ENCODE results near the gene CCHCR1.

CCHCR1 gene

GRCh38 chr6:31174378-31174777 lies 16.8 kb upstream of the CCHCR1 start:
- TF ChIP-seq ZFP30 (CRISPR knock-in tag; IDR thresholded peaks at IDR 0.05) (no peak), PATZ1 (CRISPR knock-in tag; IDR thresholded peaks at IDR 0.05; ENCODE audit: borderline replicate concordance) (no peak), ISL1 (CRISPR knock-in tag; IDR thresholded peaks at IDR 0.05) (no peak), ZC3H10 (CRISPR knock-in tag; IDR thresholded peaks at IDR 0.05) (no peak), ZFP3 (CRISPR knock-in tag; IDR thresholded peaks at IDR 0.05) (no peak), RARB (CRISPR knock-in tag; IDR thresholded peaks at IDR 0.05) (no peak), TOX (CRISPR knock-in tag; IDR thresholded peaks at IDR 0.05; ENCODE audit: borderline replicate concordance) (no peak)

GRCh38 chr6:31173406-31173805 lies 15.8 kb upstream of the CCHCR1 start:
- TF ChIP-seq ZNF70 (CRISPR knock-in tag; IDR thresholded peaks at IDR 0.05) (no peak), RARB (CRISPR knock-in tag; IDR thresholded peaks at IDR 0.05) (no peak), ZFP30 (CRISPR knock-in tag; IDR thresholded peaks at IDR 0.05) (no peak), ZC3H10 (CRISPR knock-in tag; IDR thresholded peaks at IDR 0.05) (no peak), GLIS3 (CRISPR knock-in tag; IDR thresholded peaks at IDR 0.05) (no peak), OSR1 (CRISPR knock-in tag; IDR thresholded peaks at IDR 0.05) (no peak), ARNTL (CRISPR knock-in tag; IDR thresholded peaks at IDR 0.05; ENCODE audit: borderline replicate concordance, low read depth) (no peak), CSDC2 (CRISPR knock-in tag; IDR thresholded peaks at IDR 0.05) (no peak), BACH2 (CRISPR knock-in tag; IDR thresholded peaks at IDR 0.05; ENCODE audit: borderline replicate concordance) (no peak), POU6F1 (CRISPR knock-in tag; IDR thresholded peaks at IDR 0.05; ENCODE audit: borderline replicate concordance, low read depth) (no peak), ZNF565 (CRISPR knock-in tag; conservative IDR thresholded peaks at IDR 0.05; ENCODE audit: low read depth) (no peak), SNAI2 (CRISPR knock-in tag; IDR thresholded peaks at IDR 0.05) (no peak), ESRRG (CRISPR knock-in tag; IDR thresholded peaks at IDR 0.05) (no peak), PPARA (CRISPR knock-in tag; IDR thresholded peaks at IDR 0.05; ENCODE audit: borderline replicate concordance) (no peak), TOX (CRISPR knock-in tag; IDR thresholded peaks at IDR 0.05; ENCODE audit: borderline replicate concordance) (no peak), CREB5 (CRISPR knock-in tag; IDR thresholded peaks at IDR 0.05; ENCODE audit: low read depth) (no peak), ISL1 (CRISPR knock-in tag; IDR thresholded peaks at IDR 0.05) (no peak), ZFP3 (CRISPR knock-in tag; IDR thresholded peaks at IDR 0.05) (no peak), CSRNP3 (CRISPR knock-in tag; IDR thresholded peaks at IDR 0.05) (no peak)

More at GRCh38 chr6:31174378-31174777, 16.8 kb upstream of the CCHCR1 start:
- no peak for ATAC-seq

GRCh38 chr6:31172973-31173384 lies 15.4 kb upstream of the CCHCR1 start:
- ATAC-seq, result no peak
- TF ChIP-seq ZFP3 (CRISPR knock-in tag; IDR thresholded peaks at IDR 0.05) (no peak), TOX (CRISPR knock-in tag; IDR thresholded peaks at IDR 0.05; ENCODE audit: borderline replicate concordance) (no peak), ARNTL (CRISPR knock-in tag; IDR thresholded peaks at IDR 0.05; ENCODE audit: borderline replicate concordance, low read depth) (no peak), BACH2 (CRISPR knock-in tag; IDR thresholded peaks at IDR 0.05; ENCODE audit: borderline replicate concordance) (no peak), ISL1 (CRISPR knock-in tag; IDR thresholded peaks at IDR 0.05) (no peak), ESRRG (CRISPR knock-in tag; IDR thresholded peaks at IDR 0.05) (no peak), CSDC2 (CRISPR knock-in tag; IDR thresholded peaks at IDR 0.05) (no peak), GLIS3 (CRISPR knock-in tag; IDR thresholded peaks at IDR 0.05) (no peak), ZNF565 (CRISPR knock-in tag; conservative IDR thresholded peaks at IDR 0.05; ENCODE audit: low read depth) (no peak)

More at GRCh38 chr6:31173406-31173805, 15.8 kb upstream of the CCHCR1 start:
- ATAC-seq, result no peak
